HG02571 (cell line): ENCODE results near the gene BCL2.

ENCODE experiments used
- ATAC-seq: cut with Tn5 transposase; IDR thresholded peaks from one replicate; pipeline ENCODE4 v1.9.1; 2021; ENCODE audit warnings: mild to moderate bottlenecking, moderate library complexity; ENCODE audit not compliant: unreplicated experiment

The BCL2 gene

GRCh38 chr18:63311118-63312018 is 8.2 kb downstream of the BCL2 start:
- ATAC-seq: peak; percentile 44

- no peak for ATAC-seq
Measured at GRCh38 chr18:63309422-63309821, 10.1 kb downstream of the BCL2 start.

- ATAC-seq: no peak
Measured at GRCh38 chr18:63307551-63308200, 11.9 kb downstream of the BCL2 start.

- no peak for ATAC-seq
Measured at GRCh38 chr18:63306819-63307550, 12.6 kb downstream of the BCL2 start.

GRCh38 chr18:63306249-63306648 is 13.3 kb downstream of the BCL2 start:
- ATAC-seq: no peak

- no peak for ATAC-seq
Measured at GRCh38 chr18:63303547-63303946, 16.0 kb downstream of the BCL2 start.

GRCh38 chr18:63302636-63303405 is 16.7 kb downstream of the BCL2 start:
- no peak for ATAC-seq

GRCh38 chr18:63302220-63302619 is 17.3 kb downstream of the BCL2 start:
- no peak for ATAC-seq

- no peak for ATAC-seq
Measured at GRCh38 chr18:63301434-63301833, 18.1 kb downstream of the BCL2 start.

GRCh38 chr18:63299837-63300745 is 19.5 kb downstream of the BCL2 start:
- ATAC-seq: peak; percentile 49

- ATAC-seq: no peak
Measured at GRCh38 chr18:63298400-63299365, 20.9 kb downstream of the BCL2 start.

- no peak for ATAC-seq
Measured at GRCh38 chr18:63297687-63298399, 21.7 kb downstream of the BCL2 start.

- no peak for ATAC-seq
Measured at GRCh38 chr18:63293935-63294334, 25.6 kb downstream of the BCL2 start.

GRCh38 chr18:63292831-63293683 is 26.5 kb downstream of the BCL2 start:
- ATAC-seq: peak; percentile 55

GRCh38 chr18:63291278-63291677 is 28.3 kb downstream of the BCL2 start:
- ATAC-seq: no peak

- ATAC-seq: no peak
Measured at GRCh38 chr18:63290821-63291200, 28.8 kb downstream of the BCL2 start.

- no peak for ATAC-seq
Measured at GRCh38 chr18:63290166-63290820, 29.3 kb downstream of the BCL2 start.
